ENCODE measurements around the gene EPHB3.

The EPHB3 gene

DNA sequence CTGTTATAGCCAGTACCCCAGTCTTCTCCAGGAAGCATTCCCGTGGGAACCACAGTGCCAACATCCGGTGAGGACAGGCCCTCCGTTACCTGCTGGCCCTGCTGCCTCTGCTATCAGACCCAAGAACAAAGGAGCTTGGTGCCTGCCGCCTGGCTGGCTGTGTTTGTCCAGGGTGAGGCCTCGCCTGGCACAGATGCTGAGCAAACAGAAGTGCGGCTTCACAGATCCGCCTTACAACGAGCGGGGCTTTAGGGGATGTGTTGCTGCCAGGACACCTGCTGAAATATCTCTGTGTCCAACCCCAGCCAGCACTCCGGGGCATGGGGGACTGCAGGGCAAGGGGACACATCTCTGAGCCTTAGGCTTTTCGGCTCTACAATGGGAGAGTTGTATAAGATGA lies 2.2 kb upstream of the EPHB3 start:
- no peaks in the 10 kb centered on the region for H3K36me3 ChIP-seq
- H3K9me3 ChIP-seq (ENCODE audit: severe bottlenecking) = no peaks in the 10 kb centered on the region
- no peak overlapping the region for H3K4me3 ChIP-seq (ENCODE audit: low read depth, low read length)
- no peak overlapping the region for H3K27ac ChIP-seq
- no peak for DNase-seq
- TF ChIP-seq, protein P1, sequence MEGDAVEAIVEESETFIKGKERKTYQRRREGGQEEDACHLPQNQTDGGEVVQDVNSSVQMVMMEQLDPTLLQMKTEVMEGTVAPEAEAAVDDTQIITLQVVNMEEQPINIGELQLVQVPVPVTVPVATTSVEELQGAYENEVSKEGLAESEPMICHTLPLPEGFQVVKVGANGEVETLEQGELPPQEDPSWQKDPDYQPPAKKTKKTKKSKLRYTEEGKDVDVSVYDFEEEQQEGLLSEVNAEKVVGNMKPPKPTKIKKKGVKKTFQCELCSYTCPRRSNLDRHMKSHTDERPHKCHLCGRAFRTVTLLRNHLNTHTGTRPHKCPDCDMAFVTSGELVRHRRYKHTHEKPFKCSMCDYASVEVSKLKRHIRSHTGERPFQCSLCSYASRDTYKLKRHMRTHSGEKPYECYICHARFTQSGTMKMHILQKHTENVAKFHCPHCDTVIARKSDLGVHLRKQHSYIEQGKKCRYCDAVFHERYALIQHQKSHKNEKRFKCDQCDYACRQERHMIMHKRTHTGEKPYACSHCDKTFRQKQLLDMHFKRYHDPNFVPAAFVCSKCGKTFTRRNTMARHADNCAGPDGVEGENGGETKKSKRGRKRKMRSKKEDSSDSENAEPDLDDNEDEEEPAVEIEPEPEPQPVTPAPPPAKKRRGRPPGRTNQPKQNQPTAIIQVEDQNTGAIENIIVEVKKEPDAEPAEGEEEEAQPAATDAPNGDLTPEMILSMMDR (IDR thresholded peaks at IDR 0.05; ENCODE audit: low read depth, low read length) = no peak
- no peaks in the 10 kb centered on the region for H3K27me3 ChIP-seq (ENCODE audit: insufficient read depth, low read depth, severe bottlenecking)

DNA sequence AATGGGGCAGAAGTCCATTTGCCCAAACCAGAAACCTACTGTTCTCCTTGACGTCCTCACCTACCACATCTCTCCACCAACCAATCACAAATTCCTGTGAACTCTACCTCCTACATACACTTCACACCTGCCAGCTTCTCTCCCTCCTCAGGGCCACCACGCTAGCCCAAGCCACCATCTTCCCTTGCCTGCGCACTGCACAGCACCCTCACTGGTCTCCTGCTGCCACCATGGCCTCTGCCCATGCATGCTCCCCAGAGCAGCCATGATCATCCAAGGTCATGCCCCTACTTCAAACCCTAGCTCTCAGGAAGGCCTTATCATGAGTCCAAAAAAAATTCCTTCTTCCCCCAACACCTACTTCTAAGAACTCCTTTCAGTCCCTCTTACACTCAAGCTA lies 1.1 kb upstream of the EPHB3 start:
- DNase-seq = no peak
- Histone ChIP-seq H3K27ac (no peak overlapping the region), H3K27me3 (ENCODE audit: insufficient read depth, low read depth, severe bottlenecking) (no peaks in the 10 kb centered on the region), H3K36me3 (no peaks in the 10 kb centered on the region), H3K4me3 (ENCODE audit: low read depth, low read length) (peak overlapping the region; percentile 39), H3K9me3 (ENCODE audit: severe bottlenecking) (no peaks in the 10 kb centered on the region)
- TF ChIP-seq, protein P1 (IDR thresholded peaks at IDR 0.05; ENCODE audit: low read depth, low read length) = no peak

DNA sequence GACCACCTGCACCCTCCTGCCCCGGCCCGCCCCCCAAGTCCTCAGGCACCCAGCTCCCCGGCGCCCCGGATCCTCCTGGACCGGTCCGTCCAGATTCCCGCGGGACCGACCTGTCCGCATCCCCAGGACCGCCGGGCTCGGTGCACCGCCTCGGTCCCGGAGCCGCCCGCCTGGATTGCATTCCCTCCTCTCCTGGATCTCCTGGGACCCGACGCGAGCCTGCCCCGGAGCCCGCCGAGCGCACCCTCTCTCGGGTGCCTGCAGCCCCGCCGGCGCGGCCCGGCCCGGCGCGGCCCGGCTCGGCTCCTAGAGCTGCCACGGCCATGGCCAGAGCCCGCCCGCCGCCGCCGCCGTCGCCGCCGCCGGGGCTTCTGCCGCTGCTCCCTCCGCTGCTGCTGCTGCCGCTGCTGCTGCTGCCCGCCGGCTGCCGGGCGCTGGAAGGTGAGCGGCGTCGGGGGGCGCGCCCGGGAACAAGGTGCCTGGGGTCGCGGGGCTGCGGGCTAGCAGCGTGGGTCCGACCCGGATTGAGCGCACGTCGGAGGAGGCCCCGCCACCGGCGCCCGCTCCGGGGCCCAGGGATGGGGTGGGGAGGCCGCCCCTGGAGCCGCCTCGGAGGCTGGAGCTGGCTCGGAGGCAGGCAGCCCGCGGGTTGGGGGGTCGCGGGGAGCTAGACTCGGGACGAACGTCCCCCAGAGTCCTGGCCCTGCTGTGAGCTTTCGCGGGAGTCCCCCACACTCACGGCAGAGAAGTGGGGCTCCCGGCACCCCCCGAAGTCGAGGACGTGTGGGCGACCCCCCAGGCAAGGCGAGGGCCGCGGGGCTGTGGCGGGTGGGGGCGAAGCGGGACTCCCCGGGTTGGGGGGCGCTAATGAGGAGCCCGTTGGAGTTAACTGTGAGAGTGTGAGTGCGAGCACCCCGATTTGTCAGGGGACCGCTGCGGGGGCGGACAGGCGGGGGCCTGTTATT lies 610 bp downstream of the EPHB3 start:
- H3K27ac ChIP-seq = no peak overlapping the region
- H3K4me3 ChIP-seq (ENCODE audit: low read depth, low read length) = peak overlapping the region; percentile 63
- no peaks in the 10 kb centered on the region for H3K36me3 ChIP-seq
- TF ChIP-seq, protein P1 (IDR thresholded peaks at IDR 0.05; ENCODE audit: low read depth, low read length) = no peak
- no peaks in the 10 kb centered on the region for H3K9me3 ChIP-seq (ENCODE audit: severe bottlenecking)
- no peaks in the 10 kb centered on the region for H3K27me3 ChIP-seq (ENCODE audit: insufficient read depth, low read depth, severe bottlenecking)
- DNase-seq = peak; percentile 26

DNA sequence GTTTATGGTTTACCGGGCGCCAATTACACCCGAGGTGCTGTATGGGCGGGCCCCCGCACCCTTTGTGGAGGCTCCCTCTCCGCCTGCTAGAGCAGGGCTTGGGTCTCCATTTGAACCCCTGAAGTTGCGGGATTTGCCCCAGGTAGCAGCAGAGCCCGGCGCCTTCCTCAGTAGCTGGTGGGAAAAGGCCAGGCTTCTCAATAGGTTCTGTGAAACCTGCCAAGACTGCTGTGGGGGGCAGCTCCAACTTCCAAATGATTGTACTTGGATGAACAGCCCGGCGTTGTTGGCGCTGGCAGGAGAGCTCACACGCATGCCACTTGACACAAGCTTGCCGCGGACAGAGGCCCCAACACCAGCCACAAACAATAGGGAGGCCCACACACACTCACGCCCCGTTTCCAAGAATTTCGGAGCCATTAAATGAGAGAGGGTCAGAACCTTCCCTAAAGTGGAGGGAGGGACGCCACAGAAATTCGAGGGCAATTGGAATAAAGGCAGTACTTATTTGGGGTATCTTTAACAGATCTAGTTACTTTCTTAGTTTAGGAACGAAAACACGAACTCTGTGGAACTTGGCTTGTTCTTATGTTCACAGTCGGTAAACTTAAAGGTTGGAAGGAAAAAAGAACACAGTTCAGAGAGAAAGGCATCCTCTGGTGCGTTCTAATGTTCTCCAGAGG lies 1.4 kb downstream of the EPHB3 start:
- Histone ChIP-seq H3K9me3 (ENCODE audit: severe bottlenecking) (no peaks in the 10 kb centered on the region), H3K36me3 (no peaks in the 10 kb centered on the region), H3K27me3 (ENCODE audit: insufficient read depth, low read depth, severe bottlenecking) (no peaks in the 10 kb centered on the region), H3K27ac (no peak overlapping the region), H3K4me3 (ENCODE audit: low read depth, low read length) (no peak overlapping the region)
- TF ChIP-seq, protein P1 (IDR thresholded peaks at IDR 0.05; ENCODE audit: low read depth, low read length) = no peak
- DNase-seq = no peak

DNA sequence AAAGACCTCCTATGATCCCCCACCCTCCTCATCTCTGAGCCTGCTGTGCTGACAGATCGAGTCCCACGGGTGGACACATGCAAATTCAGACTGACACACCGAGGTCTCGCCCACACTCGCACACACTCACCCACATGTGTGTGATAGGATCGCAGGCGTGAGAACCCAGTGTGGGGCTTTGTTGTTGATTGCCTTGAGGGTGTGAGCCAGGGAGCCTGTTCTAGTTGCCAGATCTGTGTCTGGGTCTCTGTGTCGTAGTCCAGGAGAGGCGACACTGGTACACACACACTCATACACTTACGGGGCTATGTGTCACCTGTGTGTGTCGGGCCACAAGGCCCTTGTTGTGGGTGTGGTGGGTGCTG lies 2.0 kb downstream of the EPHB3 start:
- no peak overlapping the region for H3K4me3 ChIP-seq (ENCODE audit: low read depth, low read length)

More for the DNA sequence above, 2.0 kb downstream of the EPHB3 start:
- H3K27ac ChIP-seq = no peak overlapping the region
- DNase-seq = no peak
- no peaks in the 10 kb centered on the region for H3K9me3 ChIP-seq (ENCODE audit: severe bottlenecking)
- H3K27me3 ChIP-seq (ENCODE audit: insufficient read depth, low read depth, severe bottlenecking) = no peaks in the 10 kb centered on the region
- TF ChIP-seq, protein P1 (IDR thresholded peaks at IDR 0.05; ENCODE audit: low read depth, low read length) = no peak
- no peaks in the 10 kb centered on the region for H3K36me3 ChIP-seq

All from WERI-Rb-1 (cell line).